Smooth muscle cell (in vitro differentiated cells): ENCODE data around the gene MAJIN. TPM values are rescaled to one million over a fixed set of nuclear protein-coding genes. Genes with fewer than 3 reads are reported as not detected.

Experiments
- DNase-seq: peaks from one replicate; lab custom pipeline; 2025; ENCODE audit not compliant: unreplicated experiment; lab: John Stamatoyannopoulos, UW
- H2AFZ ChIP-seq: fragments of 200-600 bp; sonication (generic); 2 replicates; pipeline ENCODE4 v1.6.0; 2016; ENCODE audit warnings: antibody characterized with exemption, low read depth, mild to moderate bottlenecking
- H3F3A ChIP-seq: fragments of 200-600 bp; sonication (generic); 2 replicates; pipeline ENCODE4 v1.6.0; 2017; ENCODE audit warnings: antibody characterized with exemption, low read depth
- H3K27ac ChIP-seq: fragments of 200-600 bp; sonication (generic); 2 replicates; pipeline ENCODE4 v1.5.1; 2016; ENCODE audit warnings: low read depth, mild to moderate bottlenecking
- H3K27me3 ChIP-seq: fragments of 200-600 bp; sonication (generic); 2 replicates; pipeline ENCODE4 v1.6.1; 2016; ENCODE audit warnings: low read depth, mild to moderate bottlenecking
- H3K36me3 ChIP-seq: fragments of 200-600 bp; sonication (generic); 2 replicates; pipeline ENCODE4 v1.5.1; 2016; ENCODE audit warnings: low read depth
- H3K4me1 ChIP-seq: fragments of 200-600 bp; sonication (generic); 2 replicates; pipeline ENCODE4 v1.5.1; 2016; ENCODE audit warnings: low read depth
- H3K4me2 ChIP-seq: fragments of 200-600 bp; sonication (generic); 2 replicates; pipeline ENCODE4 v1.6.0; 2016; ENCODE audit warnings: mild to moderate bottlenecking
- H3K4me3 ChIP-seq: fragments of 200-600 bp; sonication (generic); 2 replicates; pipeline ENCODE4 v1.5.1; 2016; ENCODE audit warnings: mild to moderate bottlenecking
- H3K79me2 ChIP-seq: fragments of 200-600 bp; sonication (generic); 2 replicates; pipeline ENCODE4 v1.6.0; 2016; ENCODE audit warnings: low read depth, mild to moderate bottlenecking
- H3K9ac ChIP-seq: fragments of 200-600 bp; sonication (generic); 2 replicates; pipeline ENCODE4 v1.6.0; 2016; ENCODE audit warnings: low read depth
- H3K9me3 ChIP-seq: fragments of 200-600 bp; sonication (generic); replicated peaks from 2 replicates; pipeline ENCODE4 v1.5.1; 2016; ENCODE audit warnings: low read depth
- H4K20me1 ChIP-seq: fragments of 200-600 bp; sonication (generic); 2 replicates; pipeline ENCODE4 v1.6.0; 2016; ENCODE audit warnings: low read depth
- WGBS: methylation state at CpG from one replicate; pipeline ENCODE4 v1.1.7; 2016; ENCODE audit warnings: low lambda C conversion rate; 5-methylcytosine and 5-hydroxymethylcytosine counted together
- polyA plus RNA-seq: library from polyadenylated mRNA; unstranded; fragments of >200 nt; fragmentation: Nextera tagmentation; extraction: Ambion mirVana; gene quantifications from 2 replicates; pipeline ENCODE4 v1.2.1, GENCODE V29; 2016
- total RNA-seq: library from RNA; depleted of rRNA; stranded (reverse); fragments of >200 nt; gene quantifications from 2 replicates; pipeline ENCODE4 v1.2.3, GENCODE V29; 2014
- TF ChIP-seq, protein P1 (sequence below): fragments of 200-600 bp; sonication (generic); IDR thresholded peaks from 2 replicates; pipeline ENCODE4 v1.5.1; 2017; ENCODE audit warnings: borderline replicate concordance, mild to moderate bottlenecking, antibody characterized with exemption; ENCODE audit not compliant: insufficient read depth, poor library complexity, severe bottlenecking

MAJIN gene
- total and polyA plus RNA-seq, 2 experiments from 2014 or later = not detected

DNA sequence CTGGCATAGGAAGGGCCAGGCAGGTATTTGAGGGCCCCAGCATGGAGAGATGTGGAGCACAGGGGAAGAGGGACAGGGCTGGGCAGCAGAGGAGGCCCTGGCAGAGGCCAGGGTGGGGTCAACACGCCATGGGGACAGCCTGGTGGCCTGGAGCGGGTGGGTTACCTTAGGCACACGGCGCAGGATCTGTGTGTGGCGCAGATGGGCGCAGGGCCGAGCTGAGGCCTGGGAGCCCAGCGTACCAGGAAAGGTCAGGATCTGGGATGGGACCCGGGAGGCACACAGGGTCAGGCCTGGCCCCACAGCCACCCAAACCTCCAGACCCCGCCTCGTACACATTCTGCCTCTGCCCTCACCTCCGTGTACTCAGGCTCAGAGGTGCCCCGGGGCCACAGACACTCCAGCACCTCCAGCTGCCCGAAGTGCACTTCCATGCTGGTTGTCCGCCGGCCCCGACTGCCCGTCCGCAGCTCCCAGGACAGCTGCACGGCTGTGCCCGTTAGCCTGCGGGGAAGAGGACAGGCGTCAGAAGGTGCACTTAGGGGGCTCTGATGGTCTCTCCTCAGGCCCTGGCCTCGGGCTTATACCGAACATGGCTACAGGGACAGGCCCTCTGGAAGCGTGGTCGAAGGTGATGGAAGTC is 61.3 kb downstream of the MAJIN start:
- no peak overlapping the region for H3K4me3 ChIP-seq
- H3K9me3 ChIP-seq = no peaks in the 10 kb centered on the region
- H3K27me3 ChIP-seq = no peaks in the 10 kb centered on the region
- H3K4me1 ChIP-seq = no peaks in the 10 kb centered on the region
- no peak overlapping the region for H2AFZ ChIP-seq
- no peak overlapping the region for H3K27ac ChIP-seq
- H3F3A ChIP-seq = no peaks in the 10 kb centered on the region
- H4K20me1 ChIP-seq = no peaks in the 10 kb centered on the region
- H3K36me3 ChIP-seq = no peaks in the 10 kb centered on the region
- no peak overlapping the region for H3K4me2 ChIP-seq
- TF ChIP-seq, protein P1, sequence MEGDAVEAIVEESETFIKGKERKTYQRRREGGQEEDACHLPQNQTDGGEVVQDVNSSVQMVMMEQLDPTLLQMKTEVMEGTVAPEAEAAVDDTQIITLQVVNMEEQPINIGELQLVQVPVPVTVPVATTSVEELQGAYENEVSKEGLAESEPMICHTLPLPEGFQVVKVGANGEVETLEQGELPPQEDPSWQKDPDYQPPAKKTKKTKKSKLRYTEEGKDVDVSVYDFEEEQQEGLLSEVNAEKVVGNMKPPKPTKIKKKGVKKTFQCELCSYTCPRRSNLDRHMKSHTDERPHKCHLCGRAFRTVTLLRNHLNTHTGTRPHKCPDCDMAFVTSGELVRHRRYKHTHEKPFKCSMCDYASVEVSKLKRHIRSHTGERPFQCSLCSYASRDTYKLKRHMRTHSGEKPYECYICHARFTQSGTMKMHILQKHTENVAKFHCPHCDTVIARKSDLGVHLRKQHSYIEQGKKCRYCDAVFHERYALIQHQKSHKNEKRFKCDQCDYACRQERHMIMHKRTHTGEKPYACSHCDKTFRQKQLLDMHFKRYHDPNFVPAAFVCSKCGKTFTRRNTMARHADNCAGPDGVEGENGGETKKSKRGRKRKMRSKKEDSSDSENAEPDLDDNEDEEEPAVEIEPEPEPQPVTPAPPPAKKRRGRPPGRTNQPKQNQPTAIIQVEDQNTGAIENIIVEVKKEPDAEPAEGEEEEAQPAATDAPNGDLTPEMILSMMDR = no peak
- no peak for DNase-seq
- WGBS = 98% methylated on average over 27 of the region's 27 CpGs
- peaks cover 5% of the 10 kb centered on the region for H3K79me2 ChIP-seq
- H3K9ac ChIP-seq = no peak overlapping the region

DNA sequence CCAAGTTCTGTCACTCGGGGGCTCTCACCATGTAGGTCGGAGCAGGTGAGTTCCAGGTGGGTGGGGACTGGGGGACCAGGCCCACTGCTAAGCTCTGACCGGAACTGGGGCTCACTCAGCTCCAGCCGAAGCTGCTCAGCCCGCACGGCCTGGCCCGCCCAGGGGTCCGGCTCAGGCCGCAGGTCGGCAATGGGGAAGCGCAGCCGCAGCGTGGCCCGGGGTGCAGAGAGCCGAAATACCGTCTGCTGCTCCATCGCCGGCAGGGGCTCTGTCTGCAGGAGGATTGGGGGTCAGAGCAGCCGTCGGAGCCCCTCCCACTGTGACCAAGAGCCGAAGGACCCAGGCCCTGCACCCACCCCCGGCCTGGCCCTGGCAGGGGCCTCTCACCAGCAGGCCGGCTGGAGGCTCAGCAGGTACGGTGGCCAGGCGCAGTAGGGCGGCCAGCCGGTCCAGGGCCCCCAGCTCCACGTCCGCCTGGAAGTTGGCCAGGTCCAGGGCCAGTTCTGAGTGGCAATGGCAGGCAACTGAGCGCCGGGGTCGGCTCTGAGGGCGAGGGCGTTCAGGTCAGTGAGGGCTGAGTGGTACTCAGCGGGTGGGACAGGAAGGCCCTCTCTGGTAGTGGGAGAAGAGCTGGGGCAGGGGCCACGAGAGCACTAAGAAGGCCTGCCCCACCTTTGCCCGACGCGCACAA is 62.1 kb downstream of the MAJIN start:
- 95% methylated on average over 39 of the region's 39 CpGs for WGBS
- Histone ChIP-seq H3K4me2 (no peak overlapping the region), H3K36me3 (no peaks in the 10 kb centered on the region), H3K27me3 (no peaks in the 10 kb centered on the region), H3K4me3 (no peak overlapping the region), H3K9me3 (no peaks in the 10 kb centered on the region), H2AFZ (no peak overlapping the region), H3K4me1 (no peaks in the 10 kb centered on the region), H3K79me2 (no peaks in the 10 kb centered on the region), H4K20me1 (no peaks in the 10 kb centered on the region), H3K27ac (no peak overlapping the region), H3K9ac (no peak overlapping the region), H3F3A (no peaks in the 10 kb centered on the region)
- TF ChIP-seq, protein P1 = no peak
- DNase-seq = no peak

DNA sequence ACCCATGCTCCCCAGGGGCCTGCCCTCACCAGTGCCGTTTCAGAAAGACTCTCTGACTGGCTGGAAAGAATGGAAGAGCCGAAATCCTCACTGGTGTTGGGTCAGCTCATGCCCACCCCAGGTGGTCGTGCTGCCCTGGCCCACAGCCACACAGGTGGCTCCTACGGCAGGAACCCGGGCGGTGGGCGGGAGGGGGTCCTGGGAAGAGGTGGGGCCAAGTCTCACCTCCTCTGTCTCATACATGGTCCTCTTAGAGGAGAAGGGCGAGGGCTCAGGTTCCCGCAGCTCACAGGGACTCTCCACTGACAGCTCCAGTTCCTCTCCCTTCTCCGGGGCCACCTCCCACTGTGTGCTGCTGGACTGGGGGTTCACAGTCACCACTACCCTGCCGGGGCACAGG is 63.1 kb downstream of the MAJIN start:
- H3K79me2 ChIP-seq = no peaks in the 10 kb centered on the region
- no peaks in the 10 kb centered on the region for H3K27me3 ChIP-seq
- no peak for DNase-seq
- no peaks in the 10 kb centered on the region for H3K9me3 ChIP-seq
- no peak overlapping the region for H3K4me2 ChIP-seq
- WGBS = 96% methylated on average over 10 of the region's 11 CpGs
- no peaks in the 10 kb centered on the region for H3K36me3 ChIP-seq
- H3F3A ChIP-seq = no peaks in the 10 kb centered on the region
- no peak overlapping the region for H3K4me3 ChIP-seq
- TF ChIP-seq, protein P1 = no peak
- H2AFZ ChIP-seq = no peak overlapping the region
- no peaks in the 10 kb centered on the region for H3K4me1 ChIP-seq
- H4K20me1 ChIP-seq = no peaks in the 10 kb centered on the region
- H3K9ac ChIP-seq = no peak overlapping the region
- H3K27ac ChIP-seq = no peak overlapping the region

DNA sequence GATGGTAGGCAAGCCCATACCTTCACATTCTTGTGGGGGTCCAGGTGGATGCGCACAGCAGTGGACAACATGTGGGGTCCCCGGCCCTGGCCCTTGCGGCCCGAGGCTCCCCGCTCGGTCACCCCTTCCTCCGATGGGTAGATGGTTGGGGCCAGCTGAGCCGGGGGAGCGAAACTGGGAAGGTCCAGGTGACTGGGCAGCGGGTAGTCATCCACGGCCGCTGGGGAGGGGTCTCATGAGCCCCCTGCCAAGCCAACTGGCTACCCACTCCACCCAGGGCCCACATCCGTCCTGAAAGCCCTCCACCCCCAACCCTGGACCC is 65.6 kb downstream of the MAJIN start:
- Histone ChIP-seq H2AFZ (no peak overlapping the region), H3K4me1 (no peaks in the 10 kb centered on the region), H3K9ac (no peak overlapping the region), H3K9me3 (no peaks in the 10 kb centered on the region), H3K4me3 (no peak overlapping the region), H3K79me2 (no peaks in the 10 kb centered on the region), H3K27me3 (no peaks in the 10 kb centered on the region), H3F3A (no peaks in the 10 kb centered on the region), H3K27ac (no peak overlapping the region), H4K20me1 (no peaks in the 10 kb centered on the region), H3K36me3 (no peaks in the 10 kb centered on the region), H3K4me2 (no peak overlapping the region)
- 100% methylated on average over 10 of the region's 13 CpGs for WGBS
- TF ChIP-seq, protein P1 = no peak
- DNase-seq = no peak
